K562 (cell line): ENCODE measurements around the gene RINL. TPM values are rescaled to one million over a fixed set of nuclear protein-coding genes. Genes with fewer than 3 reads are reported as not detected.

Experiments used
- ATAC-seq: fragments of 200-7000 bp; cut with Tn5 transposase; 3 replicates; pipeline ENCODE4 v1.9.1; 2020; ENCODE audit warnings: moderate library complexity
- BruUV-seq: library from RNA; stranded (reverse); fragments of 400-500 nt; replicated peaks from 2 replicates; lab custom pipeline; 2021; lab: Mats Ljungman, UMichigan
- CTCF ChIA-PET: fragments of 300-600 bp; formaldehyde crosslinking; extraction: SDS; loops from one replicate; lab custom pipeline; 2021; ENCODE audit warnings: low intra/inter-chr PET ratio; lab: Yijun Ruan, JAX
- POLR2A ChIA-PET: fragments of 300-600, 350-650 bp; sonication (Branson Sonifier 250); formaldehyde crosslinking; extraction: SDS; loops from one replicate; lab custom pipeline; 2021; ENCODE audit warnings: antibody characterized with exemption, inconsistent platforms; lab: Yijun Ruan, JAX
- DNase-seq, 4 experiments: peaks; one replicate each; pipeline versions ENCODE4 v3.0.0 to v3.0.0-alpha.2; 2011 to 2018; ENCODE audit warnings: low spot score in 3 of 4, mixed read lengths in 3 of 4; ENCODE audit errors: extremely low read depth in 1 of 4
- FAIRE-seq: peaks from 2 replicates; lab custom pipeline; 2011; peaks lifted over from hg19 to GRCh38; lab: Jason Lieb, UNC
- H2AFZ ChIP-seq: 2 replicates; pipeline ENCODE4 v1.6.0; 2011; ENCODE audit warnings: low read depth, low read length, control low read depth, inconsistent platforms
- H3K27ac ChIP-seq: fragments of 200-600 bp; 3 replicates; pipeline ENCODE4 v1.8.0; 2011; ENCODE audit warnings: low read depth, mild to moderate bottlenecking, control low read depth, inconsistent platforms, low read length, moderate library complexity, mixed read lengths; ENCODE audit errors: extremely low read depth
- H3K27me3 ChIP-seq, 2 experiments: fragments of 300-600 bp in 1 of 2; 2 replicates in 1 of 2; 3 replicates in 1 of 2; pipeline versions ENCODE4 v1.6.0 to v1.8.0; 2011; ENCODE audit warnings: inconsistent platforms in 2 of 2, low read length in 2 of 2, mild to moderate bottlenecking in 1 of 2, mixed read lengths in 1 of 2, moderate library complexity in 1 of 2; ENCODE audit not compliant: control insufficient read depth in 2 of 2, insufficient read depth in 2 of 2
- H3K36me3 ChIP-seq: fragments of 300-600 bp; 3 replicates; pipeline ENCODE4 v1.8.0; 2011; ENCODE audit warnings: mild to moderate bottlenecking, low read length, inconsistent platforms; ENCODE audit not compliant: control insufficient read depth, insufficient read depth
- H3K4me1 ChIP-seq, 2 experiments: fragments of 200-600 bp in 1 of 2; replicated peaks in 1 of 2; 2 replicates in 1 of 2; 3 replicates in 1 of 2; pipeline versions ENCODE4 v1.5.1 to v1.8.0; 2011; ENCODE audit warnings: inconsistent platforms in 2 of 2, low read length in 2 of 2, mild to moderate bottlenecking in 1 of 2, mixed read lengths in 1 of 2, moderate library complexity in 1 of 2; ENCODE audit not compliant: control insufficient read depth in 2 of 2, insufficient read depth in 2 of 2
- H3K4me2 ChIP-seq: 2 replicates; pipeline ENCODE4 v1.6.1; 2011; ENCODE audit warnings: low read length, control low read depth, inconsistent platforms, mixed read lengths; ENCODE audit not compliant: insufficient read depth
- H3K4me3 ChIP-seq: fragments of 200-600 bp; sonication (generic), shearing (Covaris generic); 2 replicates; pipeline ENCODE4 v1.5.1; 2016; ENCODE audit warnings: control low read depth, inconsistent platforms
- H3K79me2 ChIP-seq: fragments of 200-600 bp; 3 replicates; pipeline ENCODE4 v1.8.0; 2011; ENCODE audit warnings: low read length, inconsistent platforms; ENCODE audit not compliant: control insufficient read depth, insufficient read depth
- H3K9ac ChIP-seq, 2 experiments: 2 replicates each; pipeline versions ENCODE4 v1.6.0 to v1.6.1; 2011; ENCODE audit warnings: low read depth in 2 of 2, low read length in 2 of 2, control low read depth in 1 of 2, inconsistent platforms in 1 of 2, mild to moderate bottlenecking in 1 of 2, mixed read lengths in 1 of 2; ENCODE audit not compliant: insufficient read depth in 1 of 2
- H3K9me1 ChIP-seq: one replicate; pipeline ENCODE4 v1.6.0; 2011; ENCODE audit warnings: inconsistent platforms, mild to moderate bottlenecking, low read length, moderate library complexity; ENCODE audit not compliant: control insufficient read depth, insufficient read depth
- H3K9me3 ChIP-seq: replicated peaks from 2 replicates; pipeline ENCODE4 v1.5.1; 2011; ENCODE audit warnings: low read depth, low read length, inconsistent platforms; ENCODE audit not compliant: control insufficient read depth, insufficient read depth
- H4K20me1 ChIP-seq: replicated peaks from 2 replicates; pipeline ENCODE4 v1.6.1; 2011; ENCODE audit warnings: low read length, inconsistent platforms, mixed read lengths; ENCODE audit not compliant: control insufficient read depth, insufficient read depth
- BCL6 ChIP-seq: fragments of 250-450 bp; sonication (Bioruptor Pico); IDR thresholded peaks from 2 replicates; pipeline ENCODE4 v1.4.0; 2020
- CEBPG ChIP-seq, 3 experiments: fragments of 200-800 bp in 1 of 3; sonication (Bioruptor generic) in 1 of 3; sonication (generic) in 1 of 3; formaldehyde crosslinking in 1 of 3; IDR thresholded peaks in 2 of 3; conservative IDR thresholded peaks in 1 of 3; 2 replicates each; pipeline versions ENCODE4 v1.6.1 to v1.8.0; 2016 to 2022; ENCODE audit warnings: missing compliant biosample characterization in 2 of 3, missing genetic modification characterization in 2 of 3, mild to moderate bottlenecking in 1 of 3, missing genetic modification reagents in 1 of 3
- ELF4 ChIP-seq: fragments of 450-650 bp; formaldehyde crosslinking; IDR thresholded peaks from 2 replicates; pipeline ENCODE4 v1.4.0; 2022; ENCODE audit warnings: missing genetic modification characterization
- GATA2 ChIP-seq: sonication (generic); formaldehyde crosslinking; IDR thresholded peaks from 2 replicates; pipeline ENCODE4 v1.4.0; 2020; ENCODE audit warnings: mild to moderate bottlenecking, missing genetic modification reagents
- HDAC6 ChIP-seq: IDR thresholded peaks from 2 replicates; pipeline ENCODE4 v1.6.1; 2012; ENCODE audit warnings: low read depth, mild to moderate bottlenecking, control low read depth, inconsistent platforms, low read length, moderate library complexity
- HLTF ChIP-seq: fragments of 450-650 bp; IDR thresholded peaks from 2 replicates; pipeline ENCODE4 v1.6.1; 2016
- LCOR ChIP-seq: sonication (generic); formaldehyde crosslinking; IDR thresholded peaks from 2 replicates; pipeline ENCODE4 v1.8.0; 2022; ENCODE audit warnings: mild to moderate bottlenecking, missing genetic modification reagents
- MED1 ChIP-seq: sonication (generic); formaldehyde crosslinking; IDR thresholded peaks from 2 replicates; pipeline ENCODE4 v1.8.1; 2023; ENCODE audit warnings: missing genetic modification reagents, borderline replicate concordance
- MEF2D ChIP-seq: conservative IDR thresholded peaks from 2 replicates; pipeline ENCODE4 v1.6.1; 2016; ENCODE audit warnings: low read depth, missing genetic modification characterization, missing compliant biosample characterization
- RAD21 ChIP-seq, 2 experiments: fragments of 250-450 bp in 1 of 2; fragments of 450-650 bp in 1 of 2; sonication (Bioruptor Pico) in 1 of 2; formaldehyde crosslinking in 1 of 2; IDR thresholded peaks in 1 of 2; conservative IDR thresholded peaks in 1 of 2; 2 replicates each; pipeline versions ENCODE4 v1.4.0 to v1.8.0; 2020 to 2022; ENCODE audit warnings: mild to moderate bottlenecking in 2 of 2, moderate library complexity in 1 of 2
- SNIP1 ChIP-seq: fragments of 450-650 bp; IDR thresholded peaks from 2 replicates; pipeline ENCODE4 v1.7.1; 2017; ENCODE audit warnings: low read depth, mild to moderate bottlenecking
- TRIM24 ChIP-seq, 2 experiments: fragments of 450-650 bp; IDR thresholded peaks; 2 replicates each; pipeline ENCODE4 v1.6.1; 2016
- ZNF354B ChIP-seq: fragments of 250-450 bp; sonication (Bioruptor Pico); IDR thresholded peaks from 2 replicates; pipeline ENCODE4 v1.4.0; 2020
- ZNF507 ChIP-seq: conservative IDR thresholded peaks from 2 replicates; pipeline ENCODE4 v1.6.1; 2017; ENCODE audit warnings: missing genetic modification characterization, missing compliant biosample characterization
- ZNF830 ChIP-seq: fragments of 250-450 bp; sonication (Bioruptor Pico); IDR thresholded peaks from 2 replicates; pipeline ENCODE4 v1.5.0; 2021; ENCODE audit warnings: mild to moderate bottlenecking
- WGBS: fragments of 100-300 bp; shearing (Covaris generic); methylation state at CpG from one replicate; pipeline ENCODE4 v1.1.6; 2016; ENCODE audit warnings: low coverage, mixed read lengths; ENCODE audit not compliant: insufficient coverage; ENCODE audit errors: missing lambda C conversion rate; 5-methylcytosine and 5-hydroxymethylcytosine counted together
- in situ Hi-C: fragments of 300-500 bp; cut with MboI; formaldehyde crosslinking; loops from 4 replicates; pipeline ENCODE4 v1.15.0; 2018; ENCODE audit warnings: inconsistent platforms, mixed read lengths
- intact Hi-C: fragments of 100-400 bp; cut with micrococcal nuclease; formaldehyde crosslinking; loops from 2 replicates; pipeline ENCODE4 v1.14.2; 2022
- polyA plus RNA-seq, 8 experiments: library from polyadenylated mRNA; depleted of rRNA in 4 of 8; stranded (reverse) in 5 of 8; unstranded in 3 of 8; fragments of >200 nt; fragmentation: Nextera tagmentation in 2 of 8; fragmentation: Illumina TruSeq in 1 of 8; extraction: Ambion mirVana in 2 of 8; extraction: Trizol in 1 of 8; gene quantifications; 2 replicates each; pipeline versions ENCODE4 v1.2.1 to v1.2.3, GENCODE V29; 2011 to 2014; ENCODE audit warnings: inconsistent platforms in 1 of 8, missing spikeins in 1 of 8
- total RNA-seq, 7 experiments: library from RNA; depleted of rRNA in 6 of 7; stranded (reverse); fragments of >200 nt in 6 of 7; fragmentation: Illumina TruSeq in 2 of 7; extraction: Trizol in 2 of 7; gene quantifications; 2 replicates each; pipeline versions ENCODE4 v1.2.1 to v1.2.3, GENCODE V29; 2011 to 2021; ENCODE audit warnings: low replicate concordance in 1 of 7
- TF ChIP-seq, protein P1 (sequence below), 2 experiments: fragments of 450-650 bp; conservative IDR thresholded peaks; 2 replicates each; pipeline ENCODE4 v1.6.1; 2017; ENCODE audit warnings: mild to moderate bottlenecking in 2 of 2, moderate library complexity in 2 of 2
- TF ChIP-seq, protein P2 (sequence below): sonication (generic); formaldehyde crosslinking; IDR thresholded peaks from 2 replicates; pipeline ENCODE4 v1.8.1; 2022; ENCODE audit warnings: missing genetic modification reagents
- TF ChIP-seq, protein P3 (sequence below): fragments of 450-650 bp; IDR thresholded peaks from 2 replicates; pipeline ENCODE4 v1.6.1; 2016; ENCODE audit warnings: antibody characterized with exemption

Gene RINL
- total and polyA plus RNA-seq, 9 of the 15 experiments (the other 6 are each of a cell fraction or from before 2014, with no cell fraction given), result 0.82 to 10.9 (median 4.9) TPM

DNA sequence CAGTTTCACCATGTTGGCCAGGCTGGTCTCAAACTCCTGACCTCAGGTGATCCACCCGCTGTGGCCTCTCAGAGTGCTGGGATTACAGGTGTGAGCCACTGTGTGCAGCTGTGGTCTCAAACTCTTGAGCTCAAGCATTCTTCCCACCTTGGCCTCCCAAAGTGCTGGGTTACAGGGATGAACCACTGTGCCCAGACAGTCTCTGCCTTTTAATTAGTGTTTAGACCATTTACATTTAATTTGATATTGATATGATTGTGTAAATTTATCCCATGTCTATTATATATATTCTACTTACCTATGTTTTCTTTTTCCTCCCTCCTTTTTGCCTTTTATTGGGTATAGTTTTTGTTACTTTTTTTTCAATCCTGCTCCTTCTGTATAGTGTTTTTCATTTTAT, 23.6 kb upstream of the RINL start (continued):
- TF ChIP-seq HLTF (no peak), ZNF507 (tag) (peak; percentile 99), ZNF354B (peak; percentile 94), BCL6 (no peak), LCOR (CRISPR knock-in tag) (no peak), RAD21 (CRISPR knock-in tag; conservative IDR thresholded peaks at IDR 0.05 in 1 of 2, IDR thresholded peaks at IDR 0.05 in 1 of 2) (no peak)
- TF ChIP-seq, protein P1, sequence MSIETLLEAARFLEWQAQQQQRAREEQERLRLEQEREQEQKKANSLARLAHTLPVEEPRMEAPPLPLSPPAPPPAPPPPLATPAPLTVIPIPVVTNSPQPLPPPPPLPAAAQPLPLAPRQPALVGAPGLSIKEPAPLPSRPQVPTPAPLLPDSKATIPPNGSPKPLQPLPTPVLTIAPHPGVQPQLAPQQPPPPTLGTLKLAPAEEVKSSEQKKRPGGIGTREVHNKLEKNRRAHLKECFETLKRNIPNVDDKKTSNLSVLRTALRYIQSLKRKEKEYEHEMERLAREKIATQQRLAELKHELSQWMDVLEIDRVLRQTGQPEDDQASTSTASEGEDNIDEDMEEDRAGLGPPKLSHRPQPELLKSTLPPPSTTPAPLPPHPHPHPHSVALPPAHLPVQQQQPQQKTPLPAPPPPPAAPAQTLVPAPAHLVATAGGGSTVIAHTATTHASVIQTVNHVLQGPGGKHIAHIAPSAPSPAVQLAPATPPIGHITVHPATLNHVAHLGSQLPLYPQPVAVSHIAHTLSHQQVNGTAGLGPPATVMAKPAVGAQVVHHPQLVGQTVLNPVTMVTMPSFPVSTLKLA (conservative IDR thresholded peaks at IDR 0.05), result no peak
- TF ChIP-seq, protein P2, sequence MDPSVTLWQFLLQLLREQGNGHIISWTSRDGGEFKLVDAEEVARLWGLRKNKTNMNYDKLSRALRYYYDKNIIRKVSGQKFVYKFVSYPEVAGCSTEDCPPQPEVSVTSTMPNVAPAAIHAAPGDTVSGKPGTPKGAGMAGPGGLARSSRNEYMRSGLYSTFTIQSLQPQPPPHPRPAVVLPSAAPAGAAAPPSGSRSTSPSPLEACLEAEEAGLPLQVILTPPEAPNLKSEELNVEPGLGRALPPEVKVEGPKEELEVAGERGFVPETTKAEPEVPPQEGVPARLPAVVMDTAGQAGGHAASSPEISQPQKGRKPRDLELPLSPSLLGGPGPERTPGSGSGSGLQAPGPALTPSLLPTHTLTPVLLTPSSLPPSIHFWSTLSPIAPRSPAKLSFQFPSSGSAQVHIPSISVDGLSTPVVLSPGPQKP (CRISPR knock-in tag), result no peak

DNA sequence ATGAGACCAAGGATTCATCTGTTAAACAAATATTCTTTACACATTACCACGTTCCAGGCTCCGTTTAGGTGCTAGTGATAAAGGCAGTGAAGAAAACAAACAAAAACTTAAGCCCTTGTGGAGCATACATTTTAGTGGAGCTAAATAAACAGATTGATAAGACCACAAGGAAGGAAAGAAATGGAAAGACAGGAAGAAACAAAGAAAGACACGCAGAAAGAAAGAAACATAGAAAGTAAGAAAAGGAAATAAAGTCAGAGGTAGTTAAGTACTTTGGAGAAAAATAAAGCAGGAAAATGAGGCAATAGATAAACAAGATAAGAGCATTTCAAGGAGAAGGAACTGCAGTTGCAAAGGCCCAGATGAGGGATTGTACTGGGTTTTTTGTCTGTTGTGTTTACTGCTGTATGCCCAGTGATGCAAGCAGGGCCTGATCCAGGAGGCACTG, 22.7 kb upstream of the RINL start:
- peak overlapping the region; percentile 82; the same call in 2 of the 3 replicates for H3K27ac ChIP-seq
- peaks cover 11 to 23% of the 10 kb centered on the region in 2 experiments for H3K4me1 ChIP-seq
- peaks cover 17% of the 10 kb centered on the region; the same call in 1 of the 3 replicates for H3K36me3 ChIP-seq
- H2AFZ ChIP-seq, result 0 out of 2 replicates have a peak overlapping the region, but pooled peaks have one; percentile 87
- POLR2A ChIA-PET, result interaction anchor here (0.6 to 1.5 kb wide), 10 partner anchors 8 to 349 kb away, joined by 3 to 8 read pairs (median 4); no protein-coding TSS in a partner anchor
- peak overlapping the region; percentile 92 for H3K4me2 ChIP-seq
- no peak for ATAC-seq
- peak overlapping the region in 1 of 2 experiments; percentile 85; a peak in 2 of 4 replicates for H3K9ac ChIP-seq
- peak overlapping the region; percentile 85 for H3K4me3 ChIP-seq
- H4K20me1 ChIP-seq, result no peaks in the 10 kb centered on the region
- H3K9me1 ChIP-seq, result no peaks in the 10 kb centered on the region
- H3K27me3 ChIP-seq, result no peaks in the 10 kb centered on the region
- no peaks in the 10 kb centered on the region for H3K9me3 ChIP-seq
- no peak for DNase-seq
- peak; percentile 44 for FAIRE-seq
- no TSS peak for BruUV-seq
- 6% methylated on average over 3 of the region's 3 CpGs for WGBS
- H3K79me2 ChIP-seq, result peaks cover 30% of the 10 kb centered on the region
- intact Hi-C loops (no loop called here), in situ Hi-C loops (no loop called here)
- CTCF ChIA-PET, result no interaction called here
- TF ChIP-seq GATA2 (CRISPR knock-in tag) (peak; percentile 34; the same call in 1 of the 2 replicates), ZNF830 (CRISPR knock-in tag) (no peak), MEF2D (tag) (no peak), ELF4 (CRISPR knock-in tag) (no peak), ZNF354B (no peak), MED1 (CRISPR knock-in tag) (no peak), CEBPG (CRISPR knock-in tag; IDR thresholded peaks at IDR 0.05) (no peak), CEBPG (tag; conservative IDR thresholded peaks at IDR 0.05 in 1 of 2, IDR thresholded peaks at IDR 0.05 in 1 of 2) (peak; percentile 75 to 82), TRIM24 (IDR thresholded peaks at IDR 0.05) (peak in 1 of 2 experiments; percentile 11; a peak in 1 of 4 replicates), RAD21 (CRISPR knock-in tag; conservative IDR thresholded peaks at IDR 0.05 in 1 of 2, IDR thresholded peaks at IDR 0.05 in 1 of 2) (no peak), SNIP1 (no peak), HDAC6 (no peak)
- TF ChIP-seq, protein P3, sequence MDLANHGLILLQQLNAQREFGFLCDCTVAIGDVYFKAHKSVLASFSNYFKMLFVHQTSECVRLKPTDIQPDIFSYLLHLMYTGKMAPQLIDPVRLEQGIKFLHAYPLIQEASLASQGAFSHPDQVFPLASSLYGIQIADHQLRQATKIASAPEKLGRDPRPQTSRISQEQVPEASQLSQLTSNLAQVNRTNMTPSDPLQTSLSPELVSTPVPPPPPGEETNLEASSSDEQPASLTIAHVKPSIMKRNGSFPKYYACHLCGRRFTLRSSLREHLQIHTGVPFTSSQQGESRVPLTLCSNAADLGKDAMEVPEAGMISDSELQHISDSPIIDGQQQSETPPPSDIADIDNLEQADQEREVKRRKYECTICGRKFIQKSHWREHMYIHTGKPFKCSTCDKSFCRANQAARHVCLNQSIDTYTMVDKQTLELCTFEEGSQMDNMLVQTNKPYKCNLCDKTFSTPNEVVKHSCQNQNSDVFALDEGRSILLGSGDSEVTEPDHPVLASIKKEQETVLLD, result no peak
